Brain microvascular endothelial cell (primary cell): ENCODE measurements around the gene KCNMA1.

Experiments used
- DNase-seq: peaks from one replicate; pipeline ENCODE4 v3.0.0-alpha.2; 2020
- H3K27ac ChIP-seq: fragments of 250-450 bp; sonication (Bioruptor Pico); 2 replicates; pipeline ENCODE4 v1.5.1; 2020; ENCODE audit warnings: mild to moderate bottlenecking, moderate library complexity
- H3K27me3 ChIP-seq: fragments of 250-450 bp; sonication (Bioruptor Pico); replicated peaks from 2 replicates; pipeline ENCODE4 v1.5.1; 2020; ENCODE audit warnings: mild to moderate bottlenecking
- H3K36me3 ChIP-seq: fragments of 250-450 bp; sonication (Bioruptor Pico); replicated peaks from 2 replicates; pipeline ENCODE4 v1.5.1; 2020; ENCODE audit warnings: mild to moderate bottlenecking
- H3K4me3 ChIP-seq: 2 replicates; pipeline ENCODE4 v1.5.1; 2011; ENCODE audit warnings: low read depth, mild to moderate bottlenecking, control low read depth, low read length, moderate library complexity
- in situ Hi-C: cut with HindIII; loops from 2 replicates; pipeline ENCODE4 v1.10.0; 2017; ENCODE audit warnings: low sequenced_read_pairs, low pct_ligation_motif_present
- TF ChIP-seq, protein P1 (sequence below): IDR thresholded peaks from 2 replicates; pipeline ENCODE4 v1.5.1; 2011; ENCODE audit warnings: low read depth, mild to moderate bottlenecking, moderate library complexity, low read length, control low read depth, inconsistent platforms; ENCODE audit errors: missing control alignments

KCNMA1 gene

DNA sequence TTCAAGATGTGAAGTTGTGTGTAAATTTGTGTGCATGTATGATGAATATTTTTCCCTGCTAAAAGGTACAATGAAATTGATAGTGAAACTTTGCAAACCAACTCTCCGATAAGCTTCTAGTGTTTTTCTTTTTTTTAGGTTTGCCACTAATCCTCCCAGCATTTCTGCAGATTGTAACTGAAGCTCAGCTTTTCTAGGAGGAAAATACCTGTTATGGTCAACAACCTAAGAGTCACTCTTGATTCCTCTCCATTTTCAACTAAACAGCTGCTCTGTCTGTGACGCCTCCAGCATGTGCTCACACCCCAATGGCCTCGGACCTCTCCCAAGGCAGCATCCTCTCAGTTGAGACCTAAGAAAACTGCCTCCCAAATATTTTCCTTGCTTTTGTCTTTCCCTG lies 406.2 kb downstream of the KCNMA1 start:
- Histone ChIP-seq H3K36me3 (no peaks in the 10 kb centered on the region), H3K27me3 (no peaks in the 10 kb centered on the region), H3K4me3 (no peak overlapping the region), H3K27ac (no peak overlapping the region)
- no peak for DNase-seq
- in situ Hi-C loops, result no loop called here
- TF ChIP-seq, protein P1, sequence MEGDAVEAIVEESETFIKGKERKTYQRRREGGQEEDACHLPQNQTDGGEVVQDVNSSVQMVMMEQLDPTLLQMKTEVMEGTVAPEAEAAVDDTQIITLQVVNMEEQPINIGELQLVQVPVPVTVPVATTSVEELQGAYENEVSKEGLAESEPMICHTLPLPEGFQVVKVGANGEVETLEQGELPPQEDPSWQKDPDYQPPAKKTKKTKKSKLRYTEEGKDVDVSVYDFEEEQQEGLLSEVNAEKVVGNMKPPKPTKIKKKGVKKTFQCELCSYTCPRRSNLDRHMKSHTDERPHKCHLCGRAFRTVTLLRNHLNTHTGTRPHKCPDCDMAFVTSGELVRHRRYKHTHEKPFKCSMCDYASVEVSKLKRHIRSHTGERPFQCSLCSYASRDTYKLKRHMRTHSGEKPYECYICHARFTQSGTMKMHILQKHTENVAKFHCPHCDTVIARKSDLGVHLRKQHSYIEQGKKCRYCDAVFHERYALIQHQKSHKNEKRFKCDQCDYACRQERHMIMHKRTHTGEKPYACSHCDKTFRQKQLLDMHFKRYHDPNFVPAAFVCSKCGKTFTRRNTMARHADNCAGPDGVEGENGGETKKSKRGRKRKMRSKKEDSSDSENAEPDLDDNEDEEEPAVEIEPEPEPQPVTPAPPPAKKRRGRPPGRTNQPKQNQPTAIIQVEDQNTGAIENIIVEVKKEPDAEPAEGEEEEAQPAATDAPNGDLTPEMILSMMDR, result no peak

DNA sequence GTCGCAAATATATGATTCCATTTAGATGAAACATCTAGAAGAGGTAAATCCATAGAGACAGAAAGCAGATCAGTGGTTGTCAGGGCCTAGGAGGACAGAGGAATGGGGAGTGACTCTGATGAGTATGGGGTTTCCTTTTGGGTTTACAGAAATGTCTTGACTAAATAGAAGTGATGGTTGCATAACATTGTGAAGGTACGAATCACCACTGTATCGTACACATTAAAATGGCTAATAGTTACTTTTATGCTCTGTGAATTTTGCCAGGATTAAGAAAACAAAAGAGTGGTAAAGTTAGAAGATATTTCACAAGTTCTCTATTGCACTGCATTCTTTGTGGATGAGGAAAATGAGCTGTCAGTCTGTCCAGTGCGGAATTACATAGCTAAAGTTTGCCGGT lies 407.4 kb downstream of the KCNMA1 start:
- in situ Hi-C loops, result no loop called here
- no peak for DNase-seq
- TF ChIP-seq, protein P1, result no peak
- H3K27me3 ChIP-seq, result no peaks in the 10 kb centered on the region
- H3K36me3 ChIP-seq, result no peaks in the 10 kb centered on the region
- H3K27ac ChIP-seq, result peak overlapping the region; percentile 34
- H3K4me3 ChIP-seq, result no peak overlapping the region

DNA sequence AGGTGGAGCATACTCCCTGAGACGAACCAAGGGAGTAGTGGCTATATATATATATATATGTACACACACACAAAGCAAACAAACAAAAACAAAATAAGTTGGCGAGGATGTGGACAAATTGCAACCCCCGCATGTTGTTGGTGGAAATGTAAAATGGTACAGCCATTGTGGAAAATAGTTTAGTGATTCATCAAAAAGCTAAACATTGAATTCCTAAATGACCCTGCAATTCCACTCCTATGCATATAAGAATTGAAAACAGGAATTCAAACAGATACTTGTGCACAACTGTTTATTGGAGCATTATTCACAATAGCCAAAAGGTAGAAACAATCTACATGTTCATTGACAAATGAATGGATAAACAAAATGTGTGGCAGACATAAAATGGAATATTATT lies 407.9 kb downstream of the KCNMA1 start:
- no peak for DNase-seq
- Histone ChIP-seq H3K27me3 (no peaks in the 10 kb centered on the region), H3K4me3 (no peak overlapping the region), H3K27ac (peak overlapping the region; percentile 34), H3K36me3 (no peaks in the 10 kb centered on the region)
- TF ChIP-seq, protein P1, result no peak
- in situ Hi-C loops, result no loop called here

DNA sequence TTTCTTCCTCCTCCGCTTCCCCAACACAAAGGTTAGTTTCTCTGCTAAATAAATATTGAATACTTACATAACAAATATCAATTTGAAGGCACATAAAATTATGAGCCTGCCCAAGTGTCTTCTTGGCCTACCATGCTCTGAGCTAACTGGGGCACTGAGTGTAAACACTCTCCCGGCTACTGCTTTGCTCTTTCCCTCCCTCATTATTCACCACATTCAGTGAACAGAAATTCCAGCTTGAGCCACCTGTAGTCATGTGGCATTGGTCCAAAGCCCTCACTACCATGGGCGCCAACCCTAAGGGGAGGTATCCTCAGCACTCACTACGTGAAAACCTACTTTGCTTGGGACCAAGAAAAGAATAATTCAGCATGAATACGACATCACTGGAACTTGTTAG lies 409.0 kb downstream of the KCNMA1 start:
- H3K27ac ChIP-seq, result no peak overlapping the region
- TF ChIP-seq, protein P1, result no peak
- H3K27me3 ChIP-seq, result no peaks in the 10 kb centered on the region
- no peaks in the 10 kb centered on the region for H3K36me3 ChIP-seq
- in situ Hi-C loops, result no loop called here
- no peak overlapping the region for H3K4me3 ChIP-seq
- DNase-seq, result no peak

DNA sequence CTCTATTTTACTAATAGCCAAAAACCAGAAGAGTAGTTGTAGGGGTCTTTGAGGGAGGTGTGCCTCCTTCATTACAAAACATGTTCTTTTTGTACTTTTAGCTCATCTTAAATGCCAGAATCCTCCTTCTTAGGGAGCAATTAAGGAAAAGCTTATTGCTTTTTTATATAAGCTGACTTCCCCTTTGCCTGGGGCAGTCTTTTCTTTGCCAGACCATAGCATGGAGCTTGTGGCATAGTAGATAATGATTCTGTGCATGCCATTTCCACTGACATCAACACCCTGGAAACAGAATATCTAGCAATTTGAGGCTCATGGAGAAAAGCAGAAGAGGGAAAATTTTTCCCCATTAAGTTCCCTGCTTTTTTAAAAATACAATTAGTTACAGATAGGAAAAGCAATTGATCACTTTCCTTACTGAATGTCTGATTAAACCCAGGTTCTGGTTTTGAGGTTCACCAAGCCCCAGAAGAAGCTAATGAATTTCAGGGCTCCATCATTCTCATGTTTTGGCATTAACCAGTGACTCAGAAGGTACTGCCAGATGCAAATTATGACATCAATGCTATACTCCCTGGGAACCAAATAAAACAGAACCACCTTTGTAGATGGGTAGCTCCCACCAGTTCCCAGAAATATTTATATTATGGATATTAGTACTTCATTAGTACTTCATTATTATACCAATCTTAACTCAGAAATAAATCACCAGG lies 410.6 kb downstream of the KCNMA1 start:
- Histone ChIP-seq H3K36me3 (no peaks in the 10 kb centered on the region), H3K4me3 (no peak overlapping the region), H3K27me3 (no peaks in the 10 kb centered on the region), H3K27ac (no peak overlapping the region)
- in situ Hi-C loops, result no loop called here
- TF ChIP-seq, protein P1, result no peak
- no peak for DNase-seq

DNA sequence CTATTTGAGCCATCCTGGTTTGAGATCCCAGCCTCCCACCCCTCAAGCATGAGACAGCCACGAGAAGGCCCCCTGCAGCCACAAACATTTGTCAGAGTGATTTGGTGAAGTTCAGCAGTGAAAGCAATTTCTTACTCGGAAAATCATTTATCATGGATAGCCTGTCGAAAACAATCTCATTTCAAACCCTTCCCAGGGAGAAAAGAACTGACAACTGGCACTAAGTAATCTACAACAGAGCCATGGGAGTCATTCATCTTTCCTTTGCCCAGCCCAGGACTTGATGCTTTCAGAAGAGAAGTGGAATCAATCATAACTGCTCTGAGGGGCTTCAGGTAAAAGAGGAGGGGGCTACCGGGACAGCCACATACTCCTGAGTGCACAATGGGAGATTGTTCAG lies 411.2 kb downstream of the KCNMA1 start:
- no peaks in the 10 kb centered on the region for H3K27me3 ChIP-seq
- no peaks in the 10 kb centered on the region for H3K36me3 ChIP-seq
- no peak for DNase-seq
- no peak overlapping the region for H3K4me3 ChIP-seq
- TF ChIP-seq, protein P1, result no peak
- no peak overlapping the region for H3K27ac ChIP-seq
- in situ Hi-C loops, result no loop called here
